IPS-NIHi11 (cell line): ENCODE data around the gene CCL7.

ENCODE experiments used
- DNase-seq: peaks from one replicate; pipeline ENCODE4 v3.0.0; 2012; ENCODE audit warnings: mixed read lengths, low spot score

Gene CCL7

GRCh38 chr17:34246881-34247280 lies 23.1 kb upstream of the CCL7 start:
- DNase-seq: no peak

DNA sequence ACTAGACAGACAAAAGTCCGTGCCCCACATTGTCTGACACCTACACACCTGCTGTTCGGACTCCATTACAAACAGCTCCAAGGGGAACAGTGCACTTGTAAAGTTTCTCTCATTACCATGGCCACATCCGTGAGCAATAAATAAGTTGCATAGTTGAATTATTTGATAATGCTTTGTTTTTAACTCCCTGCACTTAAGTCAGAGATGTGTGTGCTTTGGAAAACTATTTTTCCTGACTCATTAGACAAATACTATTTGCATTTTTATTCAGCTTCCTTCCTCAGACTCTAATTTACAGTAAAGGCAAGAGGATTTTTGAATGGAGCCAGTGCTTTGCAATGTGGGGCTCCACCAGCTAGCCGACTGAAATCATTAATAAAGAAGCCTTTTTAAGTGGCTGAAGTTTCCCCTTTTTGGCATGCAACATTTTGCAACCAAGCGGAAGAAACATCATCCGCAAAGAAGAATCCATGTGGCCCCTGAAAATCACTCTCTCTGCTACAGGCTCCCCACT lies 21.5 kb upstream of the CCL7 start:
- DNase-seq: no peak

DNA sequence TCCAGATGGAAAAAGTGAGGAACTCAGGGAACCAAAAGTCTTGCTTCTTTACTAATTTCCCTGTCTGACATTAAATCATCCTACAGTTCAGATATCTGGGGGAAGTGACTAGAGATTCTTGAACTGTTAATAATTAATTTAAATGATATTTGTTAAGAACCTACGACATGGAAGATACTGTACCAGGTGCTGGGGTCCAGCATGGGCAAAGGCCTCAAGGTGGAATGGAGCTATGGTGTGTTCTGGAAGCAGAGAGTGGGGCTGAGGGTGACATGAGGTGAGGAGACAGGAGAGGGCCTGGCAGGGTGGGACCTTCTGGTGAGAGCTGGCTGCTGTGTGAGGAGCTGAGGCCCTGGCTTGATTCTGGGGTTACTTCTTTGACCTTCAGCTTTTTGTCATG lies 21.0 kb upstream of the CCL7 start:
- no peak for DNase-seq

GRCh38 chr17:34249478-34249877 lies 20.5 kb upstream of the CCL7 start:
- no peak for DNase-seq

DNA sequence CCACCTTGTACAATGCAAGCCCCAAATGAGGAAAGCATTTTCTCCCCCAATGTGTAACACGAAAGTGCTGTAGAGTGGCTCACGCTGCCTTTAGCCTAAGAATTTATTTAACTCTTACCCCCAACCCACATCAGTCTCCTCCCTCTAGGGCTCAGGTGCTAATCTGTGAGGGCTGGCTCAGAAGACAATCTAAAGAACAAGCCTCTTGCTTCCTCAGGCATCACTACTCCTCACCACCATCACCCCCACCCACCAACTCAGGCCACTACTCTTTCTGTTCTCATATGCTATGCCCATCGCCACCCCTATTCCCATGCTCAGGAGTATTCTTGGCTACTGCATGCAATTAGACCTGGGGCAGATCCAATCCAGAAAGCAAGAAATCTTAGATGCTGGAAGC lies 18.8 kb upstream of the CCL7 start:
- DNase-seq: no peak

DNA sequence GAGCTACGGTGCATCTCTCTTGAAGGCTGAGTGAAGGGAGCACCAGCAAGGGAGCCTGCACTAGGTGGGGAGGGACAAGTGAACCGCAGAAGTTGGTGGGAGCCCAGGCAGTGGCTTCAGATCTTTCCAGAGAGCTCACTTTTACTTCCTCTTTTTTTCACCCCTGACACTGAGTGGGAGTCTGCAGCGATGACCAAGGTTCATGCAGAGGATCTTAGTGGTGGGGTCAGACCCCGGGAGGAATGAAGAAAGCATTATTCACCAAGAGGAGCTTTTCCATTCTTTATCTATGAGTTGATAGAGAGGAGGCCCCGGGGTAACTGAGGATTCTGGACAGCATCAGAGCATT lies 18.0 kb upstream of the CCL7 start:
- no peak for DNase-seq

DNA sequence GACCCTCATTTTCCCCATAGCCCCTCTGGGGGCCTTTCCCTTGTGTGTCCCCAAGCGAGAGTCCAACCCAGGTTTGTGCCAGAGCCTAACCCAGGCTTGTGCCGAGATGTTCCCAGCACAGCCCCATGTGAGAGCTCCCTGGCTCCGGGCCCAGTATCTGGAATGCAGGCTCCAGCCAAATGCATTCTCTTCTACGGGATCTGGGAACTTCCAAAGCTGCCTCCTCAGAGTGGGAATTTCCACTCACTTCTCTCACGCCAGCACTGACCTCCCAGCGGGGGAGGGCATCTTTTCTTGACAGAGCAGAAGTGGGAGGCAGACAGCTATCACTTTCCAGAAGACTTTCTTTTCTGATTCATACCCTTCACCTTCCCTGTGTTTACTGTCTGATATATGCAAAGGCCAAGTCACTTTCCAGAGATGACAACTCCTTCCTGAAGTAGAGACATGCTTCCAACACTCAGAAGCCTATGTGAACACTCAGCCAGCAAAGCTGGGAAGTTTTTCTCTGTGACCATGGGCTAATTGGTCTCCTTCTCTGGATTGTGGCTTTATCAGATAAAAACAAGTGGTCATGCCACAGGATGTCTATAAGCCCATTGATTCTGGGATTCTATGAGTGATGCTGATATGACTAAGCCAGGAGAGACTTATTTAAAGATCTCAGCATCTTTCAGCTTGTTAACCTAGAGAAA lies 17.4 kb upstream of the CCL7 start:
- no peak for DNase-seq

DNA sequence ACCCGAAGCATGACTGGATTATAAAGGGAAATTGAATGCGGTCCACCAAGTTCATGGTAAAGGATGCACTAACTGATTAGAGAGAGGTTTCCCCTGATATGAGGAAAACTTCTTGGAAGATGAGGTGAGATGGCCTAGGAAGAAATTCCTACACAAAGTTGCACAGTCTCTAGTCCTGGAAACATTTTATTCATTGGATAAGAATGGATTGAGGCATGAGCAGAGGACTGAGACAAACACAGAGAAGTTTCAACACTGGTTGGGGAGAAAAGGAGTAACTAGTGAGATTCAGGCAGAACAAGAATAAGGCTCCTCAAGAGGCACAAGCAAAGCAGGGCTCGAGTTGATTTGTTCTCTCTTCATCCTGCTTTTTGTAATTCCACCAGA lies 16.9 kb upstream of the CCL7 start:
- no peak for DNase-seq

- no peak for DNase-seq
Measured at GRCh38 chr17:34254146-34254545, 15.9 kb upstream of the CCL7 start.

DNA sequence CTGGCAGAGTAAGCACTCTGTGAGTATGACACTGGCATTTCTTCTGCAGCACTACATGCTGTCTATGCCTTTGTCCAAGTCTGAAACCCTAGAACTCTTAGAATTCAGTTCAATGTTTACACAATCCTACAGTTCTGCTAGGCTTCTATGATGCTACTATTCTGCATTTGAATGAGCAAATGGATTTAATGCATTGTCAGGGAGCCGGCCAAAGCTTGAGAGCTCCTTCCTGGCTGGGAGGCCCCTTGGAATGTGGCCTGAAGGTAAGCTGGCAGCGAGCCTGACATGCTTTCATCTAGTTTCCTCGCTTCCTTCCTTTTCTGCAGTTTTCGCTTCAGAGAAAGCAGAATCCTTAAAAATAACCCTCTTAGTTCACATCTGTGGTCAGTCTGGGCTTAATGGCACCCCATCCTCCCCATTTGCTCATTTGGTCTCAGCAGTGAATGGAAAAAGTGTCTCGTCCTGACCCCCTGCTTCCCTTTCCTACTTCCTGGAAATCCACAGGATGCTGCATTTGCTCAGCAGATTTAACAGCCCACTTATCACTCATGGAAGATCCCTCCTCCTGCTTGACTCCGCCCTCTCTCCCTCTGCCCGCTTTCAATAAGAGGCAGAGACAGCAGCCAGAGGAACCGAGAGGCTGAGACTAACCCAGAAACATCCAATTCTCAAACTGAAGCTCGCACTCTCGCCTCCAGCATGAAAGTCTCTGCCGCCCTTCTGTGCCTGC lies 15.2 kb upstream of the CCL7 start, which contains the start of gene CCL2:
TSS of gene CCL2 (plus strand) at position 635 of the 730 bp plus-strand sequence. CDS start at position 700, 65 bp downstream.
- peak; percentile 74 for DNase-seq

DNA sequence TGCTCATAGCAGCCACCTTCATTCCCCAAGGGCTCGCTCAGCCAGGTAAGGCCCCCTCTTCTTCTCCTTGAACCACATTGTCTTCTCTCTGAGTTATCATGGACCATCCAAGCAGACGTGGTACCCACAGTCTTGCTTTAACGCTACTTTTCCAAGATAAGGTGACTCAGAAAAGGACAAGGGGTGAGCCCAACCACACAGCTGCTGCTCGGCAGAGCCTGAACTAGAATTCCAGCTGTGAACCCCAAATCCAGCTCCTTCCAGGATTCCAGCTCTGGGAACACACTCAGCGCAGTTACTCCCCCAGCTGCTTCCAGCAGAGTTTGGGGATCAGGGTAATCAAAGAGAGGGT lies 14.7 kb upstream of the CCL7 start:
- no peak for DNase-seq

- no peak for DNase-seq
Measured at GRCh38 chr17:34255841-34256240, 14.2 kb upstream of the CCL7 start.

DNA sequence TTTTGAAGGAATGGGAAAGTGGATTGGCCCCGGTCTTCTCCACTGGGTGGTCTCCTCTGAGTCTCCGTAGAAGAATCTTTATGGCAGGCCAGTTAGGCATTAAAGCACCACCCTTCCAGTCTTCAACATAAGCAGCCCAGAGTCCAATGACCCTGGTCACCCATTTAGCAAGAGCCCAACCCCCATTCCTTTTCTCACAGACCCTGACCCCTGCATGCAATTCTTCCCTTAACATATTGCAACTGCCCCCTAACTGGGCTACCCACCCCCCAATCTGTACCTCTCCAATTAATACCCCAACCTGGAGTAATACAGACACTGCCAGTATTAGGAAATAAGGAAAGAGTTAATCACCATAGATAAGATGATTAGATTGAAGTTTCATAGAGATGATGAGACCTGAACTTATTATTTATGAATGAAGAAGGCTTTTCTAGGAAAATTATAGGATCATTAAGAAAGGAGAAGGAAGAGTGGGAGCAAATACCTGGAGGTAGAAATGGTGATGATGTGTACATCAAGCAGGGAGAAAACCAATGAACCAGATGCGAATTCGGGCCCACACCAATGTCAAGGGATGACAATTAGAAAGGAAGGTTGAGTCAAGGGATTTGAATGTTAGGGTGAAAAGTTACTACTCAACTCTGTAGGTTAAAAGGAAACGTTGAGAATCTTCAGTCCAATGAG lies 12.6 kb upstream of the CCL7 start:
- DNase-seq: no peak

GRCh38 chr17:34257986-34258326 lies 12.1 kb upstream of the CCL7 start:
- no peak for DNase-seq

DNA sequence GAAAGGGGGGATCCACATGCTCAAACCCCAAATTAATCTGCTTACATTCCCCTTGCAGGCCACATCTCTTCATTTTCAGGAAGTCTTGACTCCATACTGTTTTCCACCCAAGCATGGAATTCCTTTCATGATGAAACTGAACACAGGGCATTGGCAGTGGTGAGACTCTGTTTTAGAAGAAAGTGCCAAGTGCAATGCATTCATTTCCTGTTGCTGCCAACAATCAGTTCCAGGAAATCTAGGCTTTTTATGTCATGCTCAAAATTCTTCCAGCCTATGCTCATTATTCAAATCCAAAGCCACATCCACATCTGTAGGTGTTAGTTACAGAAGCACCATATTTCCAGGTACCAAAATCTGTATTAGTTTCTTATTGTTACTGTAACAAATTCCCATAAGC lies 10.9 kb upstream of the CCL7 start:
- DNase-seq: no peak

GRCh38 chr17:34260861-34261260 lies 9.2 kb upstream of the CCL7 start:
- DNase-seq: no peak

DNA sequence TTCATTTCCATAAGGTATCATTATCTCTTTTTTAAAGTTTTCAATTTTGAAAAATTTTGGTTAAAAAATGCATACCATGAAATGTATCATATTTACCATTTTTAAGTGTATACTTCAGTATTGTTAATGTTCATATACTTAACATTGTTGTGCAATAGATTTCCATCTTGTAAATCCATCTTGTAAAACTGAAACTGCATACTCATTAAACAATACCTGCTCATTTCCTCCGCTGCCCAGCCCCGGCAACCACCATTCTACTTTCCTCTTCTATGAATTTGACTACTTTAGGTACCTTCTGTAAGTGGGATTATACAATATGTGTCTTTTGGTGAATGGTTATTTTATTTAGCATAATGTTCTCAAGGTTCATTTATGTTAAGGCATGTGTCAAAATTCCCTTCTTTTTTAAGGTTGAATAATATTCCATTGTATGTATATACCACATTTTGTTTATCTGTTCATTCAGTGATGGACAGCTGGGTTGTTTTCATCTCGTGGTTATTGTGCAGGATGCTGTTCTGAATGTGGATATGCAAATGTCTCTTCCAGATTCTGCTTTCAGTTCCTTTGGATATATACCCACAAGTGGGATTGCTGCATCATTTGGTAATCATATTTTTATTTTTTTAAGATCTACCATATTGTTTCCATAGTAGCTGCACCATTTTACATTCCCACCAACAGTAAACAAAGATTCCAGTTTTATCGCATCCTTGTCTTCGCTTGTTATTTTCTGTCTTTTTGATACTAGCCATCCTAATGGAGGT lies 8.3 kb upstream of the CCL7 start:
- DNase-seq: no peak

DNA sequence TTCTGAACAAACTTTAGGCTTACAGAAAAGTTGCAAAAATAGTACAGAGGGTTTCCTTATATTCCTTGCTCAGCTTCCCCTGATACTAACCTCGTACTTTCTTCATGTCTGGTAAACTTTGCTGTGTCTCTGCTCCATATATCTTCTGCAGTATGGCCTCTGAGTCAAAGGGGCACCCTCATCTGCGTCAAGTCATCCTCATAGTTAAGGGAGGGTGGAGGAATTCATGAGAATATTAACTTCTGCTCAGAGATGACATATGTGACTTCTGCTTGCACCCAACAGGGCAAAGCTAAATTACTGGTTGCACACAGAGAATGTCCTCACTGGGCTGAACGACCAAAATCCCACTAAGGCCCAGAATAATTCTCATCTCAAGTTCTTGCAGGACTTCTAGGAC lies 4.3 kb upstream of the CCL7 start:
- no peak for DNase-seq

GRCh38 chr17:34275881-34276280 lies 5.9 kb downstream of the CCL7 start:
- no peak for DNase-seq

GRCh38 chr17:34276826-34277225 lies 6.8 kb downstream of the CCL7 start:
- DNase-seq: no peak

DNA sequence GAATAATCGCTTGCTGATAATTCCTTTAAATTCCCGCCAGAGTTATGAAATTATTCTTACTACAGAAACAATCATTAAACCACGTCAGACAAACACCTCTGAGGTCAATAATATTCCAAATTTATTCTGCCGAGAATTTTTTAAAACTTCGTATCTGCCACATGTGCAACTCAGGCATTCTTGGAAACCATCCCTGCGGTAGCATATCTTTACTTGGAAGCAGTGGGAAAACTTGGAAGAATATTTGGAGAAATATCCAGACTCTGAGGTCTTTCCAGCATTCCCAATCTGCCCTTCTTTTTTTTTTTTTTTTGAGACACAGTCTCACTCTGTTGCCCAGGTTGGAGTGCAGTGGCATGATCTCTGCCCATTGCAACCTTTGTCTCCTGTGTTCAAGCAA lies 13.6 kb downstream of the CCL7 start:
- no peak for DNase-seq

DNA sequence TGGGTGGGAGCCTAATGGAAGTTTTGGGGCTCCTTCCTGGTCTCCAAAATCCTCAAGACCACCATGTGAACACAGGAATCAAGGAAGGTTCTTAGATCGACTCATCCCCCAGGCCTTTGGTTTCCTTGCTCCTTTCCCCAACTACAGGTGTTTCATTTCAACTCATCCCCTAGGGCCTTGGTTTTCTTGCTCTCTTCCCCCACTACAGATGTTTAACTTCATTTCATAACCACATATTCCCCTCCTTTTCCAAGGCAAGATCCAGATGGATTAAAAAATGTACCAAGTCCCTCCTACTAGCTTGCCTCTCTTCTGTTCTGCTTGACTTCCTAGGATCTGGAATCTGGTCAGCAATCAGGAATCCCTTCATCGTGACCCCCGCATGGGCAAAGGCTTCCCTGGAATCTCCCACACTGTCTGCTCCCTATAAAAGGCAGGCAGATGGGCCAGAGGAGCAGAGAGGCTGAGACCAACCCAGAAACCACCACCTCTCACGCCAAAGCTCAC lies 15.3 kb downstream of the CCL7 start, which contains the start of gene CCL11:
TSS of gene CCL11 (plus strand) at position 457 of the 507 bp plus-strand sequence. CDS start 67 bp downstream, outside the sequence.
- DNase-seq: no peak
